Activated naive CD4-positive, alpha-beta T cell treated with anti-CD3 and anti-CD28 coated beads, Interleukin-2, amount 50 U/mL, for 16 hours (primary cell): ENCODE results near the gene MEAK7.
A peak's percentile ranks its signal among the peaks of the same experiment; 100 is the strongest.
"Not testable (repeated sequence)": the region's sequence is repeated elsewhere in the genome, so short reads cannot be mapped to it uniquely, and the experiment has no call there.

Source experiments
- DNase-seq: peaks from one replicate; pipeline ENCODE4 v3.0.0-alpha.2; 2020

The MEAK7 gene

DNA sequence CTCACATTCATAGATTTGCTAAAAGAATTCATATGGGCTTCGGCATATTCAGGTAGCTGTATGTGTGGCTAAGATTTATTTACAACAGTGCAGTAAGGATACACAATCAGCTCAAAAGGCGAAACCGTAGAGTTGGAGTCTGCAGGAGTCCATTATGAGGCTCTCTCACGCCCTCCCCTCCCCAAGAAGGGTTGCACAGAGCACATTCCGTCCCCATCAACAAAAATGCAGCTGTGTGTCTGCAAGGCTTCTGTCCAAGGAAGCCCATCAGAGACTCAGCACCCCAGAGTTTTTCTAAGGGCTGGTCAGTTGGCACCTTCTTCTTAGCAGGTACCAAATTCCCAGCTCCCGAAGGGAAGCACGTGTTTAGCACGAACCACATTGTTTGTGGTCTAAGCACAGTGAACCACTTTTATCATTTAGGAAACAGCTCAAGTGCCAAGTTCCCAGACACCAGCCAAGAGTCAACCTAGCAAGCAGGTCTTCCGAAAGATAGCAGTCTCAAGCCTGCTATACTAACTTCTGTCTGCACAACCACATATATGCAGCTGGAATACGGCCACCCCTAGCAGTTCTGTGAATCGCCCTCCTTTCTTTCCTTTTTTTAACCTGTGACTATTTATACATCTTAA, 28.5 kb upstream of the MEAK7 start:
- no peak for DNase-seq

DNA sequence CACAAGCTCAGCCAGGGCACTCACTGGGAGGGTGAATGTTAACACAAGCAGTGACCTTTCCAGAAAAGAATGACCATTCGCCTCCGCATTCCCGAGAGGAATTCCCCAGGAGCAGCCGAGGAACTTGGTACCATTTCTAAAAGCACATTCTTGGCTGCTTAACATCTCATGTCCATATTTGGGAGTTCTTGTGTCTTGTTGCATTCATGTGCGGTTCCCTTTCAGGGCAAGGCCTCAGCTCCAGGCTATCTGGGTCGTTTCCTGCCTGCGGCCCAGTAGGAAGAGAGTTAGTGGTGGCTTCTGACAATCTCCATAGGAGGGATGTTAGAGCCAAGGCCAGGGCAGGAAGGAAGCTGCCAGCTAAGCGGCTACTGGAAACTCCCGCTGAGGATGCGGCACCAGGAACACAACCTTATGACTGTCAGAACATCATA, 27.8 kb upstream of the MEAK7 start:
- no peak for DNase-seq

GRCh38 chr16:84531671-84532111, 27.2 kb upstream of the MEAK7 start:
- no peak for DNase-seq

- DNase-seq: no peak
Observed at GRCh38 chr16:84530590-84530989, 26.1 kb upstream of the MEAK7 start.

DNA sequence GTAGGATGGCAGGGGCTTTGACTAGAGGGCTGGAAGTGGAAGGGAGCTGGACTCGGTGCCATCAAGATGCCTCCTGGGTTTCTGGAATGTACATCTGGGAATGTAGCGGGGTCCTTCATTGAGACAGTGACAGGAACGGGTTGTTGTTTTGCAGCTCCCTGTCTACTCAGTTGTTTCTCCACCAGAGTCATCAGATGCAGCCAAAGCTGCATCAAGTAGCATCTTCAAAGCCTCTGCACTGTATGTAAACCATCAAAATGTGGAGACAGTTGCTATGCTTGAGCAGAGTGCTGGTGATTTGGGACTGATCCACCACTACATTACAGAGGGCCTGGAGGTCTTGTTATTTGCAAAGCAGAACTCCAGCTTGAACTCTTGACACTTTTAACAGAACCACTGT, 25.1 kb upstream of the MEAK7 start:
- no peak for DNase-seq

DNA sequence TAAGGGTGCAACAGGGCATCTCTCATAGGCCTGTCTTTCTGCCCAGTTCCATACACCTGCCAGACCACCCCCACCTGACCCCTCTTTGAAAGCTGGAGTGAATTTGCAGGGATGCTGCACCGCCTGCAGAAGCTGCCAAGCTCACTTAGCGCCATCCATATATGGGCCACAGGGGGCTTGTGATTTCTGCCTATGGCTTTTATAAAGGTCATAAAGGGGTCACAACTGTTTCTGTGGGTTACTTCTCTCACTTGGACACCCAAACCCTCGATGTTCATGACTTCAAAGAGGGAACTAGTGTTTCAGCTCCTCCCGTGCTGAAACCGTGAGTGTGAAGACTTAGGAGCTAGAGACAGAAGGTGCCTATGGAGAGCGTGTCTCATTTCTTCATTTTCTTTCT, 23.9 kb upstream of the MEAK7 start:
- no peak for DNase-seq

DNA sequence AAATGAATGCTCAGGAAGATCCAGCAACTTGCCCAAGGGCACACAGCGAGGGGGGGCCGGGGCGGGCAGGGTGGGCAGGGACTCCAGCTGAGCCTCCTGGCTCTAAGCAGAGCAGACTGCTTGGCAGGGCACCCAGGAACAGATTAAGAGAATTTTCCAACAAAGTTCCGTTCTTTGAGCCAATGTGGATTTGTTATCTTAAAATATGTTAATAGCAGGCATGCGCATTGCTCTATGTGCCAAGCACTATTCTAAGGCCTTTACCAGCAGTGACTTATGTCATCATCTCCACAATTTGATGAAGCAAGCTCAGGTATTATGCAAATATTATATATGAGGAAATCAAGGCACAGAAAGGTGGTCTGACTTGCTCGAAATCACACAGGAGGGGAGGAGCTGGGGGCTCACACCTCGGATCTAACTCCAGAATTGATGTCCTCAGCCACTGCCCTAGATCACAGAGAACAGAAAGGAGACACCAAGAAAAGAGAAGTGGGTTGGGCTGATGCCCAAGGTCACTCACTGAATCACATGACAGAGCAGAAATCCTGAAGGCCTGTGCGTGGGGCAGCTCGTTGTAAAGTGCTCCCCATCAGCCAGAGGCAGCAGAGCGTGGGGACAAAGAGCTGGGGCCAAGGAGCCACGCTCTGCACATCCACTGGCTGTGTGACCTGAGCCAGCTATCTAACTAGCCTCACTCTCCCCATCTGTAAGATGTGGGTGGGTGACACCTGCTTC, 23.2 kb upstream of the MEAK7 start:
- DNase-seq: no peak

DNA sequence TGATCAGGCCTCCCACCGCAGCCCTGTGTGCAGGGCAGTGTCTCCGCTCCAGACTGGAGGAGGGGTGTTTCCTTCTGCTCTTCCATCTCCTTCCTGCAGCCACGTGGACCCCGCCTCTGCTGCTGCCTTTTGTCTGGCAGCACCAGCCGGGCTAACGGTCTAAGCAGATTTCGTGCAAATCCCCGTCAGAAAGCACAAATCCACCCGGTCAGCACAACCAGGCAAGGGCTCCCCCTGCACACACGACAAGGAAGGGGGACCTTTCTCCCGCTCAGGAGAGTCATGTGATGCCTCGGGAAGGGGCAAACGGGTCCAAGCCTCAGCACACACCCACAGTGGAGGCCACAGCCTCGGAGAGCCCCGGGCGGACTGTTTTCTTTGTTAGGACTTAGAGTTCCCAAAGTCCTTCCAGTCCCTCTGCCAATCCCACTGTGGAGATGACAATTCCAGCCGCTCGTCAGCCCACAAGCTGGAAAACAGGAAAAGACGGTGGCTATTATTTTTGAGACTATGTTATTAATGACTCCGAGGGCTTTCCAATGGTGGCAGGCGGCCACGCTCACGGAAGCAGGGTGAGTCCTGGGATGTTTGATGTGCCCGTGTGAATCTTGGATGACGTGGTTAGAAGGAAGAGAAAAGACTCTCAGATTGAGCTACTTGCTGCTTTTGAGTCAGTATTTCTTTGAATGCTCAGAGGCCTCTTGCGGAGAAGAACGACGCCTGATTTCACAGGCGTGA, 22.5 kb upstream of the MEAK7 start:
- DNase-seq: no peak

DNA sequence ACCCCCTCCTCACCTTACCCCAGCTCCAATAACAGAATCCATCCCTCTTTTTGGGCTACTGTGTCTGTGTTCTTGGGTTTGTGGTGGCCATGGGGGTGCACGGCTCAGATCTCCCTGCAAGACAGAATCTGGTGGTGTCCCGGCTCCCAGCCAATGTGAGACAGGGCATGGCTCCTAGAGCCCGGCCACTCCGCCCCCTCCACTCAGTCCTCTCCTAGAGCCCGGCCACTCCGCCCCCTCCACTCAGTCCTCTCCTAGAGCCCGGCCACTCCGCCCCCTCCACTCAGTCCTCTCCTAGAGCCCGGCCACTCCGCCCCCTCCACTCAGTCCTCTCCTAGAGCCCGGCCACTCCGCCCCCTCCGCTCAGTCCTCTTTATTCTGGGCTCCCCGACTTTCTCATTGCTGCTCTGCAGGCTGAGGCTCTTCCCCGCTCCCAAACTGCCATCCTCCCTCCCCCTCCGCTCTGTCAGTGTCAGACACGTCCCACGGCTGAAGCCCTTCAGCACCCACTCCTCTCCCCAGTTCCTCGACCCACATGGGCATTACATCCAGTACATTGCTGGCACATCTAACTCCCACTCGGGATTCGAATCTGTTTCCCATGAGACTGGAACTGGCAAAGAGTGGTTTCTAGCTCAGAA, 20.6 kb upstream of the MEAK7 start:
- DNase-seq: not testable (repeated sequence)

DNA sequence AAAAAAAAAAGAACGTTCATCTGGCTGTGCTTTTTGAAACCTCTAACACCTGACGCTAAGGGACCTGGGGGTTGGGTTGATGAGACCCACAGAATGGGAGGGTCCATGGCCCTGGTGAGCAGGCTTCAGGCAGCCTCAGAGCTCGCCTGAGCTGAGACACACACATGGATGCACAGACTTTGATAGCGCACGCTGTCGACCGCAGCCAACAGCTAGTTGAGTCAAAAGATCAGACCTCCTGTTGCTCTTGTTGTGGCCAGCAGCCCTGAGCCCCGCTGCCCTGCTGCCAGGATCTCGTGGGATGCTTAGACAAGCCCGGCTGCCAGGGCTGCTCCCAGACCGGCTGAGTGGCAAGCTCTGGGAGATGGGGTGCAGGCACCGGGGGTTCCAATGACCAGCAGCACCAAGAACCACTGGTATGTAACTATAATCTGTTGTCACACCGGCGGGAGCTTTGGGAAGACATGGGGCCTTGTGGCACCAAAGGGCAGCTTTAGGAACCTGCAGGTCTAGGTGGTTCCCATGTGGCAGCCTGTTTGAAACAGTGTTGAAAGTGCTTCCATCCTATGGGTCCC, 20.0 kb upstream of the MEAK7 start:
- DNase-seq: no peak

DNA sequence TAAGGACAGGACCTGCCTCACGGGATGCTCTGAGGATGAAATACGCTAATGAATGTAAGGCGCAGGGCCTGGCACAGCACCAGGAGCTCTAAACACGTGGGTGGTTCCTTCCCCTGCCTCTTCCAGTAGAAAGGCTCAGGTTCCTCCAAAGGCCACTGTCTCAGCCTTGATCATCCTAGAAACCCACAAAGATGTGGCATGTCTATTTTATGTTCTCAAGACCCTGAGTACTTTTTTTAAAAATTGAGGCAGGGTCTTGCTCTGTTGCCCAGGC, 17.0 kb upstream of the MEAK7 start:
- no peak for DNase-seq

- DNase-seq: no peak
Observed at GRCh38 chr16:84520725-84521496, 16.5 kb upstream of the MEAK7 start.

- no peak for DNase-seq
Observed at GRCh38 chr16:84519855-84520254, 15.4 kb upstream of the MEAK7 start.

DNA sequence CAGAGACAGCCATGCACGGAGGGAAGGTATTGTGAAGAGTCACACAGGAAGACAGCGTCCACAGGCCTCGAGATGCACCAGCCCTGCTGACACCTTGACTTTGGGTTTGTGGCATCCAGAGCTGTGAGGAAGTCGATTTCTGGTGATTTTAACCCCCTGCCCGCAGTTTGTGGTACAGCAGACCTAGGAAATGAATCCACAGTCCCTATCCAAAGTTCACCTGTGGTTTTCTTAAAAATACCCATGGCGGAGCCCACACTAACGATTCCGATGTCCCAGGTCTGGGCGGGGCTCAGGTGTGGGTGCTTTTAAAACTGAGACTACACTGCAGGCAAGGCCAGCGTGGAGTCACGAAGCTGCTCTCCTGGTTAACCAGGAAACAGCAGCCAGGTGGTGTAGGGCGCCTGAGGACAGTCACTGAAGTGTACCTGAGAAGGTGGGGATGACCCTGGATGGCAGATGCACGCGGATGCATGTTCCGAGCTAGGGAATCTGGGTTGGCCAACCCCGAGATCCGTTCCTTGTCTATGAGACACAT, 14.4 kb upstream of the MEAK7 start:
- DNase-seq: peak; percentile 20

DNA sequence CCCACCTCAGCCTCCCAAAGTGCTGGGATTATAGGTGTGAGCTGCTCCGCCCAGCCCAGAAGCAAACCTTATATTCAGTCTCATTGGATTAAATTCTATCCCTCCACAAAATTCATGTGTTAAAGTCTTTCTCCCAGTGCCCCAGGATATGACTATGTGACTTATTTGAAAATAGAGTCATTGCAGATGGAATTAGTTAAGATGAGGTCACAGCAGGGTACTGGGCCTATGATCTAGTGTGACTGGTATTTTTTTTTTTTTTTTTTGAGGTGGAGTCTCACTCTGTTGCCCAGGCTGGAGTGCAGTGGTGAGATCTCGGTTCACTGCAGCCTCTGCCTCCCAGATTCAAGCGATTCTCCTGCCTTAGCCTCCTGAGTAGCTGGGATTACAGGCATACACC, 13.8 kb upstream of the MEAK7 start:
- DNase-seq: not testable (repeated sequence)

DNA sequence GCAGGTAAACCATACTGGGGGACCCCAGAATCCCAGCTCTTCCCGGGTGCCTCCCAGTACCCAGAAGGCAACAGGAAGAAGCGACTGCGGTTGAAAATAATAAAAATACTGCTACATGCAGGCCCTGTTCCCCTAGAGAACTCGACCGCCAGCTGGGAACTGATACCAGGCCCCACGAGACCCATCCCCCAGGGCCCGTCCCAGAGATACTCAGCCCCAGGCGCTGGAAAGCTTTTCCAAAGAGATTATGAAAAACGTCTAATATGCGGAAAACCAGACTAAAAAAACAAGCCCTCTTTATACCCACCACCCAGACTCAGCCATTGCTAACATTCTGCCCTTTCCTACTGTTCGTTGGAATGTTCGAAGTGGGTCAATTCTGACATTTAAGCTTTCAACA, 12.9 kb upstream of the MEAK7 start:
- no peak for DNase-seq

DNA sequence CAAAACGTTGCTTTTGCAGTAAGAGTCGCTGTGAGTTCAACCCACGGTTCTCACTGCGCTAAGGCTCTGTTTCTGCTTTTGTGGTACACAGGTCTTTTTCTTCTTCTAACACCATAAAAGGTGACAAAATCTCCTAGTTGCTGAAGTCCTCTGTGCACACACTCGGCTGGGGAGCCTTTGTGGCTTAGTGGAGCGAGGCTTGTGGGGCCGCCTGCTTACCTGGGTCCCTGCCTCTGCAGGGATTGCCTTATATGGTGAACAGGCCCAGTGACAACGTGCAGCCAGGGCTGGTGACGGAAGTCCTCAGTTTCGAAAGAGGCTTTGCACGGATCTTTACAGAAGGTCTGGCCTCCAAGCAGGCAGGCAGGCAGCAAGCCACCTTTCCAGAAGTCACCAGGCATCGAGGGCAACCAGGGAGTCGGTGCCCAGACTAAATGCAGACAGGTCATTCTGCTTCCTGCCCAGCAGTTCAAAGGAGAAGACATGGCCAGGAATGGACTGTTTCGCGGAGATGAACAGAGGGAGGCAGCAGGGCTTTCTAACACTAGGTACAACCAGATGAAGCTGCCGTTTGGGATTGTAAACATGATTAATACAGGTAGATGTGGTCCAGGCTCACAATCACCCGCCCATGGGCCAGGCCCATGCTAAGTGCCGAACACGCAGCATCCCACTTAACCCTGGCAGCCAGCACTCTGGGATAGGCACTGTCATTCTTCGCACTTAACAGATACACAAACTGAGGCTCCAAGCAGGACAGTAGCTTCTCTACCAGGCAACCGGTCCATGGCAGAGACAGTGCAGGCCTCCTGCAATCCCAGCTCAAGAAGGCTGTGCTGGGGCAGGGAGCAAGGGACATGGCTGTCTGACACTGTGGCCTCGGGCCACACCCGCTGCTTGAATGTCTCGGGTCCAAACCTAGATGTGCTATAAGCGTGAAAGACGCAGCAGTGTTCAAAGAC, 10.7 kb upstream of the MEAK7 start:
- DNase-seq: peak; percentile 71

GRCh38 chr16:84514295-84514873, 9.9 kb upstream of the MEAK7 start:
- DNase-seq: no peak

GRCh38 chr16:84513666-84514065, 9.2 kb upstream of the MEAK7 start:
- no peak for DNase-seq

- no peak for DNase-seq
Observed at GRCh38 chr16:84513123-84513522, 8.7 kb upstream of the MEAK7 start.

GRCh38 chr16:84511831-84512230, 7.4 kb upstream of the MEAK7 start:
- no peak for DNase-seq
